Measurements from ENCODE around the gene C10orf143.
A peak's percentile ranks its signal among the peaks of the same experiment; 100 is the strongest.

Gene C10orf143

GRCh38 chr10:130141460-130141859 lies 30.8 kb upstream of the C10orf143 start:
- Histone ChIP-seq H3K36me3 (ENCODE audit: control insufficient read depth, insufficient read depth, low read length) (no peaks in the 10 kb centered on the region), H3K9ac (no peak overlapping the region), H3K9me3 (ENCODE audit: control insufficient read depth, low read length) (no peaks in the 10 kb centered on the region), H3K27me3 (ENCODE audit: control insufficient read depth, insufficient read depth, low read length) (no peaks in the 10 kb centered on the region), H2AFZ (no peak overlapping the region), H3K4me1 (peaks cover 7% of the 10 kb centered on the region), H3K4me2 (ENCODE audit: low read length) (no peak overlapping the region), H3K4me3 (ENCODE audit: low read depth, low read length) (no peak overlapping the region), H3K79me2 (peaks cover 55% of the 10 kb centered on the region), H3K27ac (no peak overlapping the region)
- TF ChIP-seq, protein P1, sequence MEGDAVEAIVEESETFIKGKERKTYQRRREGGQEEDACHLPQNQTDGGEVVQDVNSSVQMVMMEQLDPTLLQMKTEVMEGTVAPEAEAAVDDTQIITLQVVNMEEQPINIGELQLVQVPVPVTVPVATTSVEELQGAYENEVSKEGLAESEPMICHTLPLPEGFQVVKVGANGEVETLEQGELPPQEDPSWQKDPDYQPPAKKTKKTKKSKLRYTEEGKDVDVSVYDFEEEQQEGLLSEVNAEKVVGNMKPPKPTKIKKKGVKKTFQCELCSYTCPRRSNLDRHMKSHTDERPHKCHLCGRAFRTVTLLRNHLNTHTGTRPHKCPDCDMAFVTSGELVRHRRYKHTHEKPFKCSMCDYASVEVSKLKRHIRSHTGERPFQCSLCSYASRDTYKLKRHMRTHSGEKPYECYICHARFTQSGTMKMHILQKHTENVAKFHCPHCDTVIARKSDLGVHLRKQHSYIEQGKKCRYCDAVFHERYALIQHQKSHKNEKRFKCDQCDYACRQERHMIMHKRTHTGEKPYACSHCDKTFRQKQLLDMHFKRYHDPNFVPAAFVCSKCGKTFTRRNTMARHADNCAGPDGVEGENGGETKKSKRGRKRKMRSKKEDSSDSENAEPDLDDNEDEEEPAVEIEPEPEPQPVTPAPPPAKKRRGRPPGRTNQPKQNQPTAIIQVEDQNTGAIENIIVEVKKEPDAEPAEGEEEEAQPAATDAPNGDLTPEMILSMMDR (IDR thresholded peaks at IDR 0.05) = no peak

GRCh38 chr10:130141038-130141437 lies 30.4 kb upstream of the C10orf143 start:
- H3K4me1 ChIP-seq = peaks cover 7% of the 10 kb centered on the region

GRCh38 chr10:130140425-130140824 lies 29.8 kb upstream of the C10orf143 start:
- no peak overlapping the region for H3K4me3 ChIP-seq (ENCODE audit: low read depth, low read length)
- H3K9me3 ChIP-seq (ENCODE audit: control insufficient read depth, low read length) = no peaks in the 10 kb centered on the region
- TF ChIP-seq, protein P1 (IDR thresholded peaks at IDR 0.05) = no peak
- no peak overlapping the region for H3K4me2 ChIP-seq (ENCODE audit: low read length)
- no peaks in the 10 kb centered on the region for H3K36me3 ChIP-seq (ENCODE audit: control insufficient read depth, insufficient read depth, low read length)
- H3K9ac ChIP-seq = no peak overlapping the region
- H3K27ac ChIP-seq = no peak overlapping the region
- H3K79me2 ChIP-seq = peaks cover 46% of the 10 kb centered on the region
- H3K27me3 ChIP-seq (ENCODE audit: control insufficient read depth, insufficient read depth, low read length) = no peaks in the 10 kb centered on the region
- no peak overlapping the region for H2AFZ ChIP-seq
- H3K4me1 ChIP-seq = peaks cover 7% of the 10 kb centered on the region

More at GRCh38 chr10:130141038-130141437, 30.4 kb upstream of the C10orf143 start:
- Histone ChIP-seq H3K4me2 (ENCODE audit: low read length) (no peak overlapping the region), H3K79me2 (peaks cover 50% of the 10 kb centered on the region), H2AFZ (no peak overlapping the region), H3K36me3 (ENCODE audit: control insufficient read depth, insufficient read depth, low read length) (no peaks in the 10 kb centered on the region), H3K9me3 (ENCODE audit: control insufficient read depth, low read length) (no peaks in the 10 kb centered on the region), H3K9ac (no peak overlapping the region), H3K27me3 (ENCODE audit: control insufficient read depth, insufficient read depth, low read length) (no peaks in the 10 kb centered on the region), H3K27ac (no peak overlapping the region), H3K4me3 (ENCODE audit: low read depth, low read length) (no peak overlapping the region)
- TF ChIP-seq, protein P1 (IDR thresholded peaks at IDR 0.05) = no peak

GRCh38 chr10:130138479-130138866 lies 27.8 kb upstream of the C10orf143 start:
- Histone ChIP-seq H3K79me2 (peaks cover 34% of the 10 kb centered on the region), H3K27me3 (ENCODE audit: control insufficient read depth, insufficient read depth, low read length) (no peaks in the 10 kb centered on the region), H3K36me3 (ENCODE audit: control insufficient read depth, insufficient read depth, low read length) (no peaks in the 10 kb centered on the region), H3K4me3 (ENCODE audit: low read depth, low read length) (no peak overlapping the region), H3K9ac (no peak overlapping the region), H3K9me3 (ENCODE audit: control insufficient read depth, low read length) (no peaks in the 10 kb centered on the region), H3K4me2 (ENCODE audit: low read length) (no peak overlapping the region), H3K4me1 (peaks cover 7% of the 10 kb centered on the region), H3K27ac (no peak overlapping the region), H2AFZ (no peak overlapping the region)
- TF ChIP-seq, protein P1 (IDR thresholded peaks at IDR 0.05) = no peak

DNA sequence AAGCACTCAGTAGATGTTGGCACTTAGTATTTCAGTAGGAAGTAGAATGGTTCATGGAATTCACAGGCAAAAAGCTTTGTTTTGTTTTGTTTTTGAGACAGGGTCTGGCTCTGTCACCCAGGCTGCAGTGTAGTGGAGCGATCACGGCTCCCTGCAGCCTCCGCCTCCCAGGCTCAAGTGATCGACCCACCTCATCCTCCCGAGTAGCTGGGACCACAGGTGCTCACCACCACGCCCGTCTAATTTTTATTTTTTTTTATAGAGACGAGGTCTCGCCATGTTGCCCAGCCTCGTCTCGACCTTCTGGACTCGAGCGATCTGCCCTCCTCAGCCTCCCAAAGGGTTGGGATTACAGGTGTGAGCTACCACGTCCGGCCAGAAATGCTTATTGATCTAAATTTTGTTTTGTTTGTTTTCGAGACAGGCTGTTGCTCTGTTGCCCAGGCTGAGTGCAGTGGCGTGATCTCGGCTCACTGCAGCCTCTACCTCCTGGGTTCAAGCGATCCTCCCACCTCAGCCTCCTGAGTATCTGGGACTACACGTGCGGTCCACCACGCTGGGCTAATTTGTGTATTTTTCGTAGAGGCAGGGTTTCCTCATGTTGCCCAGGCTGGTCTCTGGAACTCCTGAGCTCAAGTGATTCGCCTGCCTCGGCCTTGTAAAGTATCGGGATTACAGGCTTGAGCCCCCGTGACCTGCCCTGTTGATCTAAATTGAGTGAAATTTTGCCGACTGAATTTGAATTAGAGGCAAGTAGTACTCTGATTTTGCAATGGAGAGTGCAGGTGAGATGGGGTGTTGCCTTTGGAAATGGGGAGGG lies 27.2 kb upstream of the C10orf143 start:
- H3K4me1 ChIP-seq = peaks cover 7% of the 10 kb centered on the region
- TF ChIP-seq, protein P1 (IDR thresholded peaks at IDR 0.05) = no peak

More for the DNA sequence above, 27.2 kb upstream of the C10orf143 start:
- Histone ChIP-seq H3K27ac (no peak overlapping the region), H3K4me2 (ENCODE audit: low read length) (peak overlapping the region; percentile 93), H3K36me3 (ENCODE audit: control insufficient read depth, insufficient read depth, low read length) (no peaks in the 10 kb centered on the region), H3K27me3 (ENCODE audit: control insufficient read depth, insufficient read depth, low read length) (no peaks in the 10 kb centered on the region), H3K79me2 (peaks cover 28% of the 10 kb centered on the region), H3K9ac (no peak overlapping the region), H3K4me3 (ENCODE audit: low read depth, low read length) (peak overlapping the region; percentile 88), H2AFZ (no peak overlapping the region), H3K9me3 (ENCODE audit: control insufficient read depth, low read length) (no peaks in the 10 kb centered on the region)

All from parathyroid adenoma (tissue), 2 donors.